ENCODE results near the gene OR5K4.

OR5K4 gene

DNA sequence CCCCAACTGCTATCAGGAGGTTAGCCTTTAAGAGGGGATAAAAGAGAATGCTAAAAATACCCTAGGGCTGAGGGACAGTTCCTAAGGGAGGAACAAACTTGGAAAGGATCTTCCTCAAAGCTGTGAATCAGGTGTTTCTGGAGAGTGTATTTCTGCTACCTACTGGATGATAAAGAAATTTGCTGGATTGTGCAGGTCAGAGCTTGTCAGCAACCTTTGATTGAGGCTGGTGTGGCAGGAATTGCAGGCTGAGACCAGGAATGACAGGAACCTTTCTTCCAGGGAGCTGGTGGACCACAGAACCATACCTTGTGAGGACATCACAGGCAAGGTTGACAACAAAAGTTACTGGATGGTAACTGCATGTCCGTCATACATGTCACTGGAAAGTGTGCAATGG lies 14.6 kb upstream of the OR5K4 start:
- no peaks in the 10 kb centered on the region for H3K27me3 ChIP-seq (ENCODE audit: low read depth, low read length)
- H3K4me3 ChIP-seq (ENCODE audit: low read depth in 1 of 2, low read length in 2 of 2): no peak overlapping the region

DNA sequence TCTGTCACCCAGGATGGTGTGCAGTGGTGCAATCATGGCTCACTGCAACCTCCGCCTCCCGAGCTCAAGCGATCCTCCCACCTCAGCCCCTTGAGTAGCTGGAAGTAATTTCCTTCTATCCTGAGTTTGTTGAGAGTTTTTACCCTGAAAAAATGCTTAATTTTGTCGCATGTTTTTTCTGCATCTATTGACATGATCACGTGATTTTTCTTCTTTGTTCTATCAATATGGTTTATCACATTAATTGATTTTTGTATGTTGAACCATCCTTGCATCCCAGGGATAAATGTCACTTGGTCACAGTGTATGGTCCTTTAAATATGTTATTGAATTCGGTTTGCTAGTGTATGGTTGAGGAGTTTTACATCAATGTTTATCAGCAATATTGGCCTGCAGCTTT lies 11.9 kb upstream of the OR5K4 start:
- H3K27me3 ChIP-seq (ENCODE audit: low read depth, low read length): no peaks in the 10 kb centered on the region
- no peaks in the 10 kb centered on the region for H3K4me1 ChIP-seq (ENCODE audit: control insufficient read depth in 1 of 2, insufficient read depth in 2 of 2, low read length in 2 of 2)
- no peaks in the 10 kb centered on the region for H3K36me3 ChIP-seq (ENCODE audit: control insufficient read depth in 1 of 2, insufficient read depth in 2 of 2, low read length in 2 of 2)

More for the DNA sequence above, 14.6 kb upstream of the OR5K4 start:
- no peaks in the 10 kb centered on the region for H3K36me3 ChIP-seq (ENCODE audit: control insufficient read depth in 1 of 2, insufficient read depth in 2 of 2, low read length in 2 of 2)
- H3K9me3 ChIP-seq (ENCODE audit: control insufficient read depth in 1 of 2, low read length in 2 of 2): no peaks in the 10 kb centered on the region
- H3K4me1 ChIP-seq (ENCODE audit: control insufficient read depth in 1 of 2, insufficient read depth in 2 of 2, low read length in 2 of 2): no peaks in the 10 kb centered on the region
- no peak overlapping the region for H3K27ac ChIP-seq (ENCODE audit: low read length)

DNA sequence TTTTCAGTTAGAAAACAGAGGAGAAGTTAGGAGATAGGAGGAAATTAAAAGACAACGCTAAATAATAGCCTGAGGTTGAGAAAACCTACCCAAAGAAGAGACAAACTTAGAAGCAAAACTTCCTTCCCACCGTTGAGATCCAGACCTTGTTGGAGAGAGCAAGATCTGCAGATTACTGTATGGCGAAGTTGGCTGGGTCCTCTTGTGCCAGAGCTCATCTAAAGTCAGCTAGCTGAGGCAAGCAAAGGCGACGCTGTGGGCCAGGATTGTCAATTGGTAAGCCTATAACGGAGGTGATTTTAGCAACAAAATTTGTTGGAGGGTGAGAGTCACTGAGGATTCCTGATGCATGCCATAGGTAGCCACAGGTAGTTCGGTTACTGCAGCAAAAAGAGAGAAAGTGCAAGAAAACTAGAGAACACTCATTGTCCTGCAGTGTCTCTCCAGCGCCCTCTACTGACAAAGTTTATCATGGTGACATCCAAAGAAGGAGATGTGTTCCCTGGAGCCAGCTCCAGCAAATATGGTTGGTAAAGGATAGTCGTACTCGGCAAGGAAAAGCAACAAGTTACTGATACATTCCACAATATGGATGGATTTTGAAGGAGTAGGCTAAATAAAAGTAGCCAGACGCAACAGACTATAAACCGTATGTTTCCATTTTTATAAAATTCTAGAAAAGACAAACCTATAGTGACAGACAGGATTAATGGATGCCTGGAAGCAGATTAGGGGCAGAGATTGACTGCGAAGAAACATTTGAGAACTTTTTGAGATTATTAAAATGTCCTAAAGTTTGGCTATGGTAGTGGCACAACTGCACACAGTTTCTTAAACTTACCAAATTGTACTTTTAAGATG lies 9.8 kb upstream of the OR5K4 start:
- H3K27ac ChIP-seq (ENCODE audit: low read length): no peak overlapping the region
- no peaks in the 10 kb centered on the region for H3K27me3 ChIP-seq (ENCODE audit: low read depth, low read length)
- H3K4me1 ChIP-seq (ENCODE audit: control insufficient read depth in 1 of 2, insufficient read depth in 2 of 2, low read length in 2 of 2): no peaks in the 10 kb centered on the region
- no peaks in the 10 kb centered on the region for H3K36me3 ChIP-seq (ENCODE audit: control insufficient read depth in 1 of 2, insufficient read depth in 2 of 2, low read length in 2 of 2)
- H3K9me3 ChIP-seq (ENCODE audit: control insufficient read depth in 1 of 2, low read length in 2 of 2): no peaks in the 10 kb centered on the region
- no peak overlapping the region for H3K4me3 ChIP-seq (ENCODE audit: low read depth in 1 of 2, low read length in 2 of 2)

More for the DNA sequence above, 11.9 kb upstream of the OR5K4 start:
- Histone ChIP-seq H3K9me3 (ENCODE audit: control insufficient read depth in 1 of 2, low read length in 2 of 2) (no peaks in the 10 kb centered on the region), H3K4me3 (ENCODE audit: low read depth in 1 of 2, low read length in 2 of 2) (no peak overlapping the region), H3K27ac (ENCODE audit: low read length) (no peak overlapping the region)

DNA sequence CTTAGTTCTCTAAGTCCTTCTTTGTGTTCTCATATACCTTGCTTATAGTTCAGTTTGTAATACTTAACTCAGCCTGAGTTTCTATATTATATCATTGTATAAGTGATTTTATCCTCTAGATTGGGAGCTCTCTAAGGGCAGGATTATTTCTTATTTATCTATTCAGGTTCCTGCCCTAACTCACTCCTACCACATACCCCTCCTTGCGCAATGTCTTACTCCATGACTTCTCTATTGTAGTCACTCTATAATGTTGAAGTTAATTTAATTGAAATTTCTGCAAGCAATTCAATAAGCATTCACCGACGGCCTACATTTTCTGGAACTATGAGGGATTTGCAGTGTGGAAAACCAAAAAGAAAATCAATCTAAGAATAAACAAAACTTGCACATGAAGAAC lies 3.6 kb upstream of the OR5K4 start:
- no peaks in the 10 kb centered on the region for H3K27me3 ChIP-seq (ENCODE audit: low read depth, low read length)
- no peak overlapping the region for H3K27ac ChIP-seq (ENCODE audit: low read length)
- no peaks in the 10 kb centered on the region for H3K4me1 ChIP-seq (ENCODE audit: control insufficient read depth in 1 of 2, insufficient read depth in 2 of 2, low read length in 2 of 2)
- H3K36me3 ChIP-seq (ENCODE audit: control insufficient read depth in 1 of 2, insufficient read depth in 2 of 2, low read length in 2 of 2): no peaks in the 10 kb centered on the region
- H3K9me3 ChIP-seq (ENCODE audit: control insufficient read depth in 1 of 2, low read length in 2 of 2): no peaks in the 10 kb centered on the region
- no peak overlapping the region for H3K4me3 ChIP-seq (ENCODE audit: low read depth in 1 of 2, low read length in 2 of 2)

DNA sequence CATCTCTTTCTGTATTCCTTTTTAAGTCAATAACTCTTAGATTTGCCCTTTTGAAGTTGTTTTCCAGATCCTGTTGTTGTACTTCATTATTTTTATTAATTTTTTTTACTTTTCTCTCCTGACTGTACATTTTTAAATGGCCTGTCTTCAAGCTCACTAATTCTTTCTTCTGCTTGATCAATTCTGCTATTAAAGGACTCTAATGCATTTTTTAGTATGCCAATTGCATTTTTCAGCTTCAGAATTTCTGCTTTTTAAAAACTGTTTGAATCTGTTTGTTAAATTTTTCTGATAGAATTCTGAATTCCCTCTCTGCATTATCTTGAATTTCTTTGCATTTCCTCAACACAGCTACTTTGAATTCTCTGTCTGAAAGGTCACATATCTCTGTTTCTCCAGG lies 5.6 kb downstream of the OR5K4 start:
- H3K9me3 ChIP-seq (ENCODE audit: control insufficient read depth in 1 of 2, low read length in 2 of 2): peaks cover 0 to 8% of the 10 kb centered on the region in 2 donors
- no peaks in the 10 kb centered on the region for H3K4me1 ChIP-seq (ENCODE audit: control insufficient read depth in 1 of 2, insufficient read depth in 2 of 2, low read length in 2 of 2)
- no peak overlapping the region for H3K27ac ChIP-seq (ENCODE audit: low read length)
- H3K4me3 ChIP-seq (ENCODE audit: low read depth in 1 of 2, low read length in 2 of 2): no peak overlapping the region
- no peaks in the 10 kb centered on the region for H3K27me3 ChIP-seq (ENCODE audit: low read depth, low read length)
- H3K36me3 ChIP-seq (ENCODE audit: control insufficient read depth in 1 of 2, insufficient read depth in 2 of 2, low read length in 2 of 2): no peaks in the 10 kb centered on the region

DNA sequence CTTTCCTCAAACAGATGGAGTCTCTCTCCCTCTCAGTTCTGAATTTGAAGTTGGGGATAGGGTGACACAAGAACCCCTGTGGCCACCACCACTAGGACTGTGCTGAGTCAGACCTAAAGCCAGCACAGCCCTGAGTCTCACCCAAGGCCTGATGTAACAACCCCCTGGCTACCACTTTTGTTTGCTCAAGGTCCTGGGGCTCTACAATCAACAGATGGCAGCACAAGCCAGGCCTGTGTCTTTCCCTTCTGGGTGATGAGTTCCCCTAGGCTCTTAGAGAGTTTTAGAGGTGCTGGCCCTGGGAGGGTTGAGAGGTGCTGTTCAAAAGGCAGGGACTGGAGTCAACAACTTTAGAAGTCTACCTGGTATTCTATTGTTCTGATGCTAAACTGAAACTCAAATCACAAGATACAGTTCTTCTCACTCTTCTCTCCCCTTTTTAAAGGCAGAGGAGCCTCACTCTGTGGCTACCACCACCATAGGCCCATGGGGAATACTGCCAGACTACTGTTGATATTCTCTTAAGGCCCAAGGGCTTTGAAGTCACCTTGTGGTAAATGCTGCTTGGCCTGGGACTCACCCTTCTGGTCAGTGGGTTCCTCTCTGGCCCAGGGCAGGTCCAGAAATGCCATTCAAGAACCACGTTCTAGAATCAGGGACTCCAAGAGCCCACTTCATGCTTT lies 6.5 kb downstream of the OR5K4 start:
- H3K27me3 ChIP-seq (ENCODE audit: low read depth, low read length): no peaks in the 10 kb centered on the region
- H3K27ac ChIP-seq (ENCODE audit: low read length): no peak overlapping the region
- H3K9me3 ChIP-seq (ENCODE audit: control insufficient read depth in 1 of 2, low read length in 2 of 2): peaks cover 0 to 8% of the 10 kb centered on the region in 2 donors
- no peak overlapping the region for H3K4me3 ChIP-seq (ENCODE audit: low read depth in 1 of 2, low read length in 2 of 2)
- no peaks in the 10 kb centered on the region for H3K4me1 ChIP-seq (ENCODE audit: control insufficient read depth in 1 of 2, insufficient read depth in 2 of 2, low read length in 2 of 2)
- H3K36me3 ChIP-seq (ENCODE audit: control insufficient read depth in 1 of 2, insufficient read depth in 2 of 2, low read length in 2 of 2): no peaks in the 10 kb centered on the region

DNA sequence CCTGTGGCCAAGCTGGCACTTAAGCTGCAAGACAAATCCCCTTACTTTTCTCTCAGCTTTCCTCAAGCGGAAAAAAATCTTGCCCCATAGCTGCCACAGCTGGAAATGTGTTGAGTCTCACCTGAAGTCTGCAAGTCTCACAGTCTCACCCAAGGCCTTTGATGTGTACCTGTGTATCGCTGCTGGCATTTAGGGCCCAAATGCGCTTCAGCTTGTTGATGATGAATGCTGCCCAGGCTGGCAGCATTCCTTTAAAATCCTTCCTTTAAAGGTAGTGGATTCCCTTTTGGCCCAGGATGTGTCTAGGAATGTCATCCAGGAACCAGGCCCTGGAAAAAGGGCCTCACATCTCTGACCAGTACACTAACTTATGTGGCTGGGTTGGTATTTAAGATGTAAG lies 7.0 kb downstream of the OR5K4 start:
- Histone ChIP-seq H3K27ac (ENCODE audit: low read length) (no peak overlapping the region), H3K4me3 (ENCODE audit: low read depth in 1 of 2, low read length in 2 of 2) (no peak overlapping the region), H3K27me3 (ENCODE audit: low read depth, low read length) (no peaks in the 10 kb centered on the region), H3K9me3 (ENCODE audit: control insufficient read depth in 1 of 2, low read length in 2 of 2) (peaks cover 0 to 8% of the 10 kb centered on the region in 2 donors), H3K4me1 (ENCODE audit: control insufficient read depth in 1 of 2, insufficient read depth in 2 of 2, low read length in 2 of 2) (no peaks in the 10 kb centered on the region), H3K36me3 (ENCODE audit: control insufficient read depth in 1 of 2, insufficient read depth in 2 of 2, low read length in 2 of 2) (no peaks in the 10 kb centered on the region)

DNA sequence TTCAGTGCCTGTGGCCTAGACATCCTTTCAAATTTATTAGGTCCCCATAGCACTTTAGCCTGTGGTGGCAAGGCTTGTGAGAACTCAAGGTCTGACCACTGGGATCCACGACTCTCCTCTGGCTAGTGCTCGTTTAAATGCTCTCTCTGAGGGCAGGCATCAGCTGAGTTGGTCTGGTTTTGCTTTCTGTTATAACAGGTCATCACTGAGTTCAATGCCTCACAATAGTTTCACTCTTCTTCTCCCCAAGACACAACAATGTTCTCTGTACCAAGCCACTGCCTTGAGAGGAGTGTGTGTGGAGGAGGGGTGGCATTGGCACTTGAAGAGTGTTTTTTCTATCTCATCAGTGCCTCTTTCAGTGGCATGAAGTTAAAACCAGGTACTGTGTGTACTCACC lies 7.6 kb downstream of the OR5K4 start:
- no peaks in the 10 kb centered on the region for H3K4me1 ChIP-seq (ENCODE audit: control insufficient read depth in 1 of 2, insufficient read depth in 2 of 2, low read length in 2 of 2)
- H3K27ac ChIP-seq (ENCODE audit: low read length): no peak overlapping the region
- no peaks in the 10 kb centered on the region for H3K36me3 ChIP-seq (ENCODE audit: control insufficient read depth in 1 of 2, insufficient read depth in 2 of 2, low read length in 2 of 2)
- H3K27me3 ChIP-seq (ENCODE audit: low read depth, low read length): no peaks in the 10 kb centered on the region
- H3K4me3 ChIP-seq (ENCODE audit: low read depth in 1 of 2, low read length in 2 of 2): no peak overlapping the region
- H3K9me3 ChIP-seq (ENCODE audit: control insufficient read depth in 1 of 2, low read length in 2 of 2): peaks cover 0 to 10% of the 10 kb centered on the region in 2 donors

DNA sequence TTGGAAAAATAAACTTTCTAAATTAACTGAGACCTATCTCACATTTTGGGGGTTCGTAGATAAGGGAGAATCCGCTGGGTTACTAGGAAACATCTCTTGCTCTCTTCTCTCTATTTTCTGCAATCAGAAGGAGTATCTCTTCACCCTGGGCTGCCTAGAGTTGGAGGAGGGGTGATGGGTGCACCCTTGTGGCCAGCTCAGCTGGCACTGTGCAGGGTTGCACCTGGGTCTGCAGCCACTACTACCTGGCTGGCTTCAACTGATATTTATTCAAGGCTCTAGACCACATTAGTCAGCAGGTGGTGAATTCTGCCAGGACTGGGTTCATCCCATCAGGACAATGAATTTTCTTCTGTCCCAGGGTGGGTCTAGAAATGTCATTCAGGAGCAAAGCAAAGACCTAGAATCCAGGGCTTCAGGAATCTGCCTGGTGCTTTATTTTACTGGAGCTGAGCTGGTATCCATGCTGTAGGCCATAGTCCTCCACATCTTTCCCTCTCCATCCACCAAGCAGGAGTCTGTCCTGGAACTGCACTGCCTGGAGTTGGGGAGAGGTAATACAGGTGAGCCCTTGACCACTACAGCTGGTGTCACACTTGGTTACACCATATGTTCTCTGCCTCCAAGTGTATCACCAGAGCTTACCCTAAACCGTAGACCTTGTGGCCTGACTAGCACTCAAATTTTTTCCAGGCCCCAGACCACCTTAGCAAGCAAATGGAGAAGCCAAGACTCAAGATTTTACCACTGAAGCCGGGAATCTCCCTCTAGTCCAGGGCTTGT lies 14.0 kb downstream of the OR5K4 start:
- Histone ChIP-seq H3K36me3 (ENCODE audit: control insufficient read depth in 1 of 2, insufficient read depth in 2 of 2, low read length in 2 of 2) (no peaks in the 10 kb centered on the region), H3K4me1 (ENCODE audit: control insufficient read depth in 1 of 2, insufficient read depth in 2 of 2, low read length in 2 of 2) (no peaks in the 10 kb centered on the region), H3K9me3 (ENCODE audit: control insufficient read depth in 1 of 2, low read length in 2 of 2) (peaks cover 0 to 2% of the 10 kb centered on the region in 2 donors), H3K27me3 (ENCODE audit: low read depth, low read length) (no peaks in the 10 kb centered on the region), H3K27ac (ENCODE audit: low read length) (no peak overlapping the region), H3K4me3 (ENCODE audit: low read depth in 1 of 2, low read length in 2 of 2) (no peak overlapping the region)

DNA sequence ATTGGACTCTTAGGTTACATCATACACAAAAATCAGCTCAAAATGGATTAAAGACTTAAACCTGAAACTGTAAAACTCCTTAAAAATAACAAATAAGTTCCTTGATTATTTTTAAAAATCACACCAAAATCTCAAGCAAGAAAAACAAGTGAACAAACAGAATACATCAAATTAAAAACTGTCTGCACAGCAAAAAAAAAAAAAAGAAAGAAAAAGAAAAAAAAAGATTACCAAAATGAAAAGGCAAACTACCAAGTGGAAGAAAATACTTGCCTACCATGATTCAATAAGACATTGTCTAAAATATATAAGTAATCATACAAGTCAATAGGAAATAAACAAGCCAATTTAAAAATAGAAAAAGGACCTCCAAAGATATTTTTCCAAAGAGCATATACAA lies 17.5 kb downstream of the OR5K4 start:
- no peaks in the 10 kb centered on the region for H3K36me3 ChIP-seq (ENCODE audit: control insufficient read depth in 1 of 2, insufficient read depth in 2 of 2, low read length in 2 of 2)
- no peaks in the 10 kb centered on the region for H3K27me3 ChIP-seq (ENCODE audit: low read depth, low read length)
- no peak overlapping the region for H3K4me3 ChIP-seq (ENCODE audit: low read depth in 1 of 2, low read length in 2 of 2)
- H3K9me3 ChIP-seq (ENCODE audit: control insufficient read depth in 1 of 2, low read length in 2 of 2): no peaks in the 10 kb centered on the region
- H3K4me1 ChIP-seq (ENCODE audit: control insufficient read depth in 1 of 2, insufficient read depth in 2 of 2, low read length in 2 of 2): no peaks in the 10 kb centered on the region
- H3K27ac ChIP-seq (ENCODE audit: low read length): no peak overlapping the region

DNA sequence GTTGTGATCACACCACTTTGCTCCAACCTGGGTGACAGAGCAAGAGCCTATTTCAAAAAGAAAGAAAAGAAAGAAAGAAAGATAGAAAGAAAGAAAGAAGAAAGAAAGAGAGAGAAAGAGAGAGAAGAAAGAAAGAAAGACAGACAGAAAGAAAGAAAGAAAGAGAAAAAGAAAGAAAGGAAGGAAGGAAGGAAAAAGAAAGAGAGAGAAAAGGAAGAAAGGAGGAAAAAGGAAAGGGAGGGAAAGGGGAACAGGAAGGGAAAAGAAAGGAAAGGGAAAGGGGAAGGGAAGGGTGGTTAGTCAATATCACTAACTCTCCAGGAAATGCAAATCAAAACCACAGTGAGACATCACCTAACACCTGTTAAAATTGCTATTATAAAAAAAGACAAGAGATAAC lies 18.2 kb downstream of the OR5K4 start:
- H3K4me1 ChIP-seq (ENCODE audit: control insufficient read depth in 1 of 2, insufficient read depth in 2 of 2, low read length in 2 of 2): no peaks in the 10 kb centered on the region
- no peak overlapping the region for H3K4me3 ChIP-seq (ENCODE audit: low read depth in 1 of 2, low read length in 2 of 2)
- H3K36me3 ChIP-seq (ENCODE audit: control insufficient read depth in 1 of 2, insufficient read depth in 2 of 2, low read length in 2 of 2): no peaks in the 10 kb centered on the region
- H3K27me3 ChIP-seq (ENCODE audit: low read depth, low read length): no peaks in the 10 kb centered on the region
- H3K9me3 ChIP-seq (ENCODE audit: control insufficient read depth in 1 of 2, low read length in 2 of 2): no peaks in the 10 kb centered on the region
- H3K27ac ChIP-seq (ENCODE audit: low read length): no peak overlapping the region

Data from muscle layer of duodenum (tissue), 2 donors.